ENCODE measurements around the gene LRRC47.

LRRC47 gene

DNA sequence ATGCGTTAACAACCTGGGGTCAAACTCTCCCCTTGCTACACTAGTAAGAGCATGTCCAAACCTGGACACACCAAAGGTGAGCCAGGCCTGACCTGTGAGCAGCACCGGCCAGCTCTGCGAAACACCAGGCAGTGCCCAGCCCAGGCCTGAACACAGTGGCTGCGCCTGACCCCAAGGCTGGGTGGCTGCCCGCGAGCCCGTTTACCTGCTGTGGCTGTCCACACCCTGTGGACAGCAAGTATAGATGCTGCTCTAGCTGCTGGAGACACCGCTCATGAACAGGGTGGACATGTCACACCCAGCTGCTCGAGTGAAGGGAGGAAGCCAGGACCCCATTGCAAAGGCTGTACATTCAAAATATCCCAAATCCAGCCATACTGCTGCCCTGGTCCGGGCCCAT lies 51.7 kb downstream of the LRRC47 start:
- H3K4me3 ChIP-seq (ENCODE audit: low read depth, low read length): no peak overlapping the region
- no peaks in the 10 kb centered on the region for H3K9me3 ChIP-seq (ENCODE audit: severe bottlenecking)
- no peak for TF ChIP-seq CTCF (IDR thresholded peaks at IDR 0.05; ENCODE audit: low read depth, low read length)
- H3K27ac ChIP-seq: no peak overlapping the region
- DNase-seq: no peak
- no peaks in the 10 kb centered on the region for H3K27me3 ChIP-seq (ENCODE audit: insufficient read depth, low read depth, severe bottlenecking)
- H3K36me3 ChIP-seq: peaks cover 28% of the 10 kb centered on the region

GRCh38 chr1:3743826-3744225 lies 52.5 kb downstream of the LRRC47 start:
- Histone ChIP-seq H3K4me3 (ENCODE audit: low read depth, low read length) (no peak overlapping the region), H3K36me3 (peaks cover 29% of the 10 kb centered on the region), H3K27ac (no peak overlapping the region), H3K9me3 (ENCODE audit: severe bottlenecking) (no peaks in the 10 kb centered on the region), H3K27me3 (ENCODE audit: insufficient read depth, low read depth, severe bottlenecking) (no peaks in the 10 kb centered on the region)
- no peak for TF ChIP-seq CTCF (IDR thresholded peaks at IDR 0.05; ENCODE audit: low read depth, low read length)
- no peak for DNase-seq

DNA sequence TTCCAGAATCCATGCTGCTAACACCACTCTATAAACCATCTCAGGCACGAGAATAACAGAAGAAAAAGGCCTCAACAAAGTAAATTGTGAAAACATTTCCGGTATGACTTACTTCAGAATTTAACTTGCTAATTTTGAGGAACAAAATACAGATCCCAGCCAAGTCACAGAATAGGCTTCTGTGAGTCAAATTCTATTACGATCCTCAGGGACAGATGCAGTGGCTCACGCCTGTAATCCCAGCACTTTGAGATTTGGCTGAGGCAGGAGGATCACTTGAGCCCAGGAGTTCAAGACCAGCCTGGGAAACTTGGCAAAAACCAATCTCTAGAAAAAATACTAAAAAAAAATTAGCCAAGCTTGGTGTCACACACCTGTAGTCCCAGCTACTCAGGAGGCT lies 52.9 kb downstream of the LRRC47 start:
- H3K36me3 ChIP-seq: peaks cover 34% of the 10 kb centered on the region
- no peak overlapping the region for H3K27ac ChIP-seq
- no peak for DNase-seq
- no peaks in the 10 kb centered on the region for H3K9me3 ChIP-seq (ENCODE audit: severe bottlenecking)
- no peaks in the 10 kb centered on the region for H3K27me3 ChIP-seq (ENCODE audit: insufficient read depth, low read depth, severe bottlenecking)
- no peak overlapping the region for H3K4me3 ChIP-seq (ENCODE audit: low read depth, low read length)
- no peak for TF ChIP-seq CTCF (IDR thresholded peaks at IDR 0.05; ENCODE audit: low read depth, low read length)

GRCh38 chr1:3742439-3743298 lies 53.6 kb downstream of the LRRC47 start:
- Histone ChIP-seq H3K27me3 (ENCODE audit: insufficient read depth, low read depth, severe bottlenecking) (no peaks in the 10 kb centered on the region), H3K4me3 (ENCODE audit: low read depth, low read length) (no peak overlapping the region), H3K36me3 (peaks cover 41% of the 10 kb centered on the region), H3K27ac (no peak overlapping the region), H3K9me3 (ENCODE audit: severe bottlenecking) (no peaks in the 10 kb centered on the region)
- no peak for TF ChIP-seq CTCF (IDR thresholded peaks at IDR 0.05; ENCODE audit: low read depth, low read length)
- DNase-seq: no peak

DNA sequence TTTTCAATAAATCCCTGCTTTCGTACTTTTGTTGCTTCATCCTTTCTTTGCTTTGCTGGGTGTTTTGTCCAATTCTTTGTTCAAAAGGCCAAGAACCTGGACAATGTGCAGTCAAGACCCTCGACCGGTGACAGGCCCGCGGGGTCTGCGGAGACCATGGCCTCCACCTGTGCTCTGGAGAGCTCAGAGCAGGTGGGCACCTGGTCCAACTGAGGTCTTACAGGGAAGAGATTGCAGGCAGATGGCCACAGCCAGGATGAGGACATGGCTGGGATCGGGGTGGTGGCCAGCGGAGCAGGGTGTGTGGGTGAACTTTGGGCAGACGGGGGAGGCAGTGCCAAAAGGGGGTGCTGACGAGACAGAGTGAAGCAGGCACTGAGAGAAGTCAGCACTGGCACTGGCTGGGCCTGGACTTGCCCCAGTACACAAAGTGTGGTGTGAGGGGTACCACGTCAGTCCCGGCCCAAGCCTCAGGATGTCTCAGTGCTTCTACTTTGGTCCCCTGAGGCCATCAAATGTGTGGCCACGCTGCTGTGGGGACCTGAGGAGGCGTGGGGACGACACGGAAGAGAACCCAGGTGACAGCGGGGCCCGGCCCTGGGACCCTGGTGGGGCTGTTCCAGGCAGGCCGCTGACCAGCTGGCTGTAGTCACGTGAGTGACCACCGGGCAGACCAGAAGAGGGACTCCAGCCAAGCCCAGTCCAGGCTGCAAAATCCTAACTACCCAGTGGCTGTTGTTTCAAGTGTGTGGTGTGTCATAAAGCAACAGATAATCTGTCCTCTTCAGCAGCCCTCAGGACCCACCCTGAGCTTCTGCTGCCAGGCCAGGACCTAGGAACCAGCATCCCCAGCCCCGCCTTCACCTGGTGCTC lies 54.5 kb downstream of the LRRC47 start:
- Histone ChIP-seq H3K9me3 (ENCODE audit: severe bottlenecking) (no peaks in the 10 kb centered on the region), H3K27ac (no peak overlapping the region), H3K27me3 (ENCODE audit: insufficient read depth, low read depth, severe bottlenecking) (no peaks in the 10 kb centered on the region), H3K36me3 (peaks cover 50% of the 10 kb centered on the region), H3K4me3 (ENCODE audit: low read depth, low read length) (no peak overlapping the region)
- DNase-seq: no peak
- no peak for TF ChIP-seq CTCF (IDR thresholded peaks at IDR 0.05; ENCODE audit: low read depth, low read length)

Data from WERI-Rb-1 (cell line).